Caco-2 (cell line): ENCODE measurements around the gene PARD3B. TPM values are rescaled to one million over a fixed set of nuclear protein-coding genes. Genes with fewer than 3 reads are reported as not detected.

Experiments
- BruUV-seq: library from RNA; stranded (reverse); fragments of 400-500 nt; replicated peaks from 2 replicates; lab custom pipeline; 2021; lab: Mats Ljungman, UMichigan
- CTCF ChIA-PET: fragments of 300-600 bp; sonication (Branson Sonifier 250); formaldehyde crosslinking; loops from one replicate; lab custom pipeline; 2022; ENCODE audit warnings: antibody characterized with exemption; lab: Charles Lee
- POLR2A ChIA-PET: fragments of 300-600 bp; sonication (Branson Sonifier 250); formaldehyde crosslinking; loops from one replicate; lab custom pipeline; 2022; ENCODE audit warnings: antibody characterized with exemption; lab: Charles Lee
- DNase-seq, 2 experiments: peaks; one replicate each; pipeline versions ENCODE4 v3.0.0 to v3.0.0-alpha.2; 2020 to 2022
- H3K27me3 ChIP-seq: replicated peaks from 2 replicates; pipeline ENCODE4 v1.6.0; 2011; ENCODE audit warnings: low read length; ENCODE audit not compliant: control insufficient read depth, insufficient read depth
- H3K36me3 ChIP-seq: 2 replicates; pipeline ENCODE4 v1.5.1; 2011; ENCODE audit warnings: low read length; ENCODE audit not compliant: control insufficient read depth, insufficient read depth
- H3K4me1 ChIP-seq: fragments of 250-450 bp; sonication (Bioruptor Pico); 2 replicates; pipeline ENCODE4 v1.5.1; 2020; ENCODE audit warnings: mild to moderate bottlenecking
- H3K4me3 ChIP-seq: 2 replicates; pipeline ENCODE4 v1.5.1; 2011; ENCODE audit warnings: low read depth, mild to moderate bottlenecking, control low read depth, low read length
- H3K9me3 ChIP-seq: fragments of 250-450 bp; sonication (Bioruptor Pico); 2 replicates; pipeline ENCODE4 v1.5.1; 2020; ENCODE audit warnings: mild to moderate bottlenecking, moderate library complexity
- H3K27ac Mint-ChIP-seq: one replicate; pipeline ENCODE4 v1.8.0; 2022; ENCODE audit warnings: mixed read lengths; ENCODE audit not compliant: unreplicated experiment
- H3K27me3 Mint-ChIP-seq: one replicate; pipeline ENCODE4 v1.8.0; 2022; ENCODE audit warnings: mixed read lengths; ENCODE audit not compliant: insufficient read depth, unreplicated experiment
- H3K36me3 Mint-ChIP-seq: one replicate; pipeline ENCODE4 v1.8.0; 2022; ENCODE audit warnings: mild to moderate bottlenecking, mixed read lengths; ENCODE audit not compliant: insufficient read depth, unreplicated experiment
- H3K4me1 Mint-ChIP-seq: one replicate; pipeline ENCODE4 v1.8.0; 2022; ENCODE audit warnings: low read depth, mixed read lengths; ENCODE audit not compliant: unreplicated experiment
- H3K4me3 Mint-ChIP-seq: one replicate; pipeline ENCODE4 v1.8.0; 2022; ENCODE audit warnings: mild to moderate bottlenecking, moderate library complexity, mixed read lengths; ENCODE audit not compliant: unreplicated experiment
- H3K9me3 Mint-ChIP-seq: one replicate; pipeline ENCODE4 v1.8.0; 2022; ENCODE audit warnings: mixed read lengths; ENCODE audit not compliant: unreplicated experiment
- intact Hi-C: fragments of 100-400 bp; cut with micrococcal nuclease; formaldehyde crosslinking; loops from one replicate; pipeline ENCODE4 v1.10.0; 2022; ENCODE audit not compliant: unreplicated experiment
- total RNA-seq: library from RNA; stranded (reverse); gene quantifications from 2 replicates; pipeline ENCODE4 v1.2.3, GENCODE V29; 2022
- TF ChIP-seq, protein P1 (sequence below), 2 experiments: fragments of 200-600 bp in 1 of 2; IDR thresholded peaks; 1 replicate in 1 of 2; 2 replicates in 1 of 2; pipeline versions ENCODE4 v1.5.1 to v1.8.0; 2011 to 2022; ENCODE audit warnings: antibody characterized with exemption in 1 of 2, control low read depth in 1 of 2, inconsistent platforms in 1 of 2, low read depth in 1 of 2, low read length in 1 of 2, mild to moderate bottlenecking in 1 of 2, moderate library complexity in 1 of 2; ENCODE audit not compliant: insufficient read depth in 1 of 2, severe bottlenecking in 1 of 2, unreplicated experiment in 1 of 2

The PARD3B gene
- total RNA-seq, 1 experiment from 2014 or later, result 68.9 TPM

DNA sequence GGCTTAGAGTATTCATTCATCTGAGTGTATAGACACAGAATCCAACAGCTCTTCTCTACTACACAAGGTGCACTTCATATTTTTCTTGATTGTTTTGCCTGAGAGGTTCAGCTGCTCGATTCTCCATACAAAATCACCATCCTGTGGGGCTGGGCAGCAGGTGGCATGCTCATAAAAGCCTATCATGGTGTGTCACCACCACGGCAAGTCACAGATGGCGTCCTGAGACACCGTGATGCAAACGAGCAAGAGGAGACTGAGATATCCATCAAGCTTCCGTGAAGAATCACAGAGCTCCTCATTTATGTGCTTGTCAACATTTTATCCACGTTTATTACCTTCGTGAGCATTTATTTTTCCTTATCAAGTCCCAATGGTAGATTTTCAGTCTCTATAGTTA, 1114.6 kb downstream of the PARD3B start:
- intact Hi-C loops, result no loop called here
- no peak for DNase-seq
- H3K4me3 ChIP-seq, result no peak overlapping the region
- no peaks in the 10 kb centered on the region for H3K4me1 ChIP-seq
- no peaks in the 10 kb centered on the region for H3K27me3 Mint-ChIP-seq
- H3K9me3 ChIP-seq, result no peaks in the 10 kb centered on the region
- no peaks in the 10 kb centered on the region for H3K9me3 Mint-ChIP-seq
- no peaks in the 10 kb centered on the region for H3K4me1 Mint-ChIP-seq
- H3K36me3 Mint-ChIP-seq, result no peaks in the 10 kb centered on the region
- TF ChIP-seq, protein P1, sequence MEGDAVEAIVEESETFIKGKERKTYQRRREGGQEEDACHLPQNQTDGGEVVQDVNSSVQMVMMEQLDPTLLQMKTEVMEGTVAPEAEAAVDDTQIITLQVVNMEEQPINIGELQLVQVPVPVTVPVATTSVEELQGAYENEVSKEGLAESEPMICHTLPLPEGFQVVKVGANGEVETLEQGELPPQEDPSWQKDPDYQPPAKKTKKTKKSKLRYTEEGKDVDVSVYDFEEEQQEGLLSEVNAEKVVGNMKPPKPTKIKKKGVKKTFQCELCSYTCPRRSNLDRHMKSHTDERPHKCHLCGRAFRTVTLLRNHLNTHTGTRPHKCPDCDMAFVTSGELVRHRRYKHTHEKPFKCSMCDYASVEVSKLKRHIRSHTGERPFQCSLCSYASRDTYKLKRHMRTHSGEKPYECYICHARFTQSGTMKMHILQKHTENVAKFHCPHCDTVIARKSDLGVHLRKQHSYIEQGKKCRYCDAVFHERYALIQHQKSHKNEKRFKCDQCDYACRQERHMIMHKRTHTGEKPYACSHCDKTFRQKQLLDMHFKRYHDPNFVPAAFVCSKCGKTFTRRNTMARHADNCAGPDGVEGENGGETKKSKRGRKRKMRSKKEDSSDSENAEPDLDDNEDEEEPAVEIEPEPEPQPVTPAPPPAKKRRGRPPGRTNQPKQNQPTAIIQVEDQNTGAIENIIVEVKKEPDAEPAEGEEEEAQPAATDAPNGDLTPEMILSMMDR (IDR thresholded peaks at IDR 0.05; ENCODE audit: insufficient read depth in 1 of 2, low read depth in 1 of 2, low read length in 1 of 2, severe bottlenecking in 1 of 2, unreplicated experiment in 1 of 2), result no peak
- H3K36me3 ChIP-seq, result no peaks in the 10 kb centered on the region
- no peak overlapping the region for H3K27ac Mint-ChIP-seq
- POLR2A ChIA-PET, result no interaction called here
- no TSS peak for BruUV-seq
- no peaks in the 10 kb centered on the region for H3K27me3 ChIP-seq
- H3K4me3 Mint-ChIP-seq, result no peak overlapping the region
- CTCF ChIA-PET, result interaction anchor here (0.7 kb wide), 1 partner anchor 10 kb away, joined by 3 read pairs; no protein-coding TSS in a partner anchor

DNA sequence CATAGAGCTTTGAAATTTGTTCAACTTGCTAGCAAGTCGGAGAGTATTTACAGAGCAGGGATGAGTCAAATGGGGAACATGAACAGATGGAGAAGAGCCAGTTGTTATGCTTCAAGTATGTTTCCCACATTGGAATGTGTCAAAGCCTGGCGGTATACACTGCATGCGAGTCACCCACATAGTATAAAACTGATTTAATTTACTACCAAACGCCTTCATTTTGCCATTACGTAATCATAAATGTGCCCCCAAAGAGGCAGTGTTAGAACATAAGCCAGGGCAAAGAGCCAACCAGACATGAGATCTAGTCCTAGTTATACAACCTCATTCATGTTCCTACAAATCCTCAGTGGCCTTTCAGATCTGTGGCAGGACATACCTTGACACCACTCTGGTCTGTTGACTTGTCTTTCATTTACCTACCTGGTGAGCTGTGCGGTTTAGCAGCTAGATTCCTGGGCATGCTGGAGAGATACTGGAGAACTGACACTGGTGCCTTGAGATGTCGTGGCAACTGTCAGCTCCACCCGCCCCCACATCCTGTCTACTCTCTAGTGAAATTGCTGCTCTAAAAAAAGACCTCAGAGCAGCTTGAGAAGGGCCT, 1115.3 kb downstream of the PARD3B start:
- ChIA-PET CTCF (interaction anchor here (0.7 kb wide), 1 partner anchor 10 kb away, joined by 3 read pairs; no protein-coding TSS in a partner anchor), POLR2A (no interaction called here)
- no TSS peak for BruUV-seq
- intact Hi-C loops, result no loop called here
- H3K36me3 Mint-ChIP-seq, result no peaks in the 10 kb centered on the region
- H3K36me3 ChIP-seq, result no peaks in the 10 kb centered on the region
- H3K9me3 ChIP-seq, result no peaks in the 10 kb centered on the region
- TF ChIP-seq, protein P1 (IDR thresholded peaks at IDR 0.05; ENCODE audit: insufficient read depth in 1 of 2, low read depth in 1 of 2, low read length in 1 of 2, severe bottlenecking in 1 of 2, unreplicated experiment in 1 of 2), result no peak
- no peak overlapping the region for H3K4me3 ChIP-seq
- DNase-seq, result no peak
- H3K27me3 Mint-ChIP-seq, result no peaks in the 10 kb centered on the region
- H3K4me1 Mint-ChIP-seq, result no peaks in the 10 kb centered on the region
- no peak overlapping the region for H3K27ac Mint-ChIP-seq
- H3K9me3 Mint-ChIP-seq, result no peaks in the 10 kb centered on the region
- no peak overlapping the region for H3K4me3 Mint-ChIP-seq
- H3K4me1 ChIP-seq, result peaks cover 3% of the 10 kb centered on the region
- H3K27me3 ChIP-seq, result no peaks in the 10 kb centered on the region

DNA sequence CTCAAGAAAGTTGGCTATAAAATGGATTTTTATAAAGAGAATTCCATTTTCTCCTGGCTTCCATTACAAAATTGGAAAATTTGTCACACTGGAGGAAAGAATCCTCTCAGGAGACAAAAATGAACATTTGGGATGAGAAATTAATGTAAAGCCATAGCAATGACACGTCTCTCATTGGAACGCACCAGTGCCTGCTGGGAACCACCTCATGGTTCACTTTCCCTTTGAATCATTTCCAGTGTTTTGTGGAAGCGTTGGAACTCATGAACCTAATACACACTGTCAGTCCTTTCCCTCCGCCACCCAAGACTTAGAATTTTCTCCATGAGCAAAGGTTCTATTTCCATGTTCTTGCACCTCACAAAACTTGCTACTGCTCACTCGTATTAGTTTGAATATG, 1116.0 kb downstream of the PARD3B start:
- H3K27me3 ChIP-seq, result no peaks in the 10 kb centered on the region
- no peaks in the 10 kb centered on the region for H3K36me3 ChIP-seq
- ChIA-PET POLR2A (no interaction called here), CTCF (no interaction called here)
- no peaks in the 10 kb centered on the region for H3K9me3 ChIP-seq
- no peaks in the 10 kb centered on the region for H3K9me3 Mint-ChIP-seq
- no TSS peak for BruUV-seq
- no peak overlapping the region for H3K27ac Mint-ChIP-seq
- no peak overlapping the region for H3K4me3 ChIP-seq
- H3K4me3 Mint-ChIP-seq, result no peak overlapping the region
- no peak for DNase-seq
- no peaks in the 10 kb centered on the region for H3K36me3 Mint-ChIP-seq
- H3K4me1 ChIP-seq, result peaks cover 8% of the 10 kb centered on the region
- TF ChIP-seq, protein P1 (IDR thresholded peaks at IDR 0.05; ENCODE audit: insufficient read depth in 1 of 2, low read depth in 1 of 2, low read length in 1 of 2, severe bottlenecking in 1 of 2, unreplicated experiment in 1 of 2), result no peak
- no peaks in the 10 kb centered on the region for H3K4me1 Mint-ChIP-seq
- no peaks in the 10 kb centered on the region for H3K27me3 Mint-ChIP-seq
- intact Hi-C loops, result no loop called here
